ENCODE data around the gene ITSN1. TPM values are rescaled to one million over a fixed set of nuclear protein-coding genes. Genes with fewer than 3 reads are reported as not detected.
"Not testable (repeated sequence)": the region's sequence is repeated elsewhere in the genome, so short reads cannot be mapped to it uniquely, and the experiment has no call there.

Gene ITSN1
- total and polyA plus RNA-seq, 4 donors = 11.2 to 46.0 (median 19.8) TPM

DNA sequence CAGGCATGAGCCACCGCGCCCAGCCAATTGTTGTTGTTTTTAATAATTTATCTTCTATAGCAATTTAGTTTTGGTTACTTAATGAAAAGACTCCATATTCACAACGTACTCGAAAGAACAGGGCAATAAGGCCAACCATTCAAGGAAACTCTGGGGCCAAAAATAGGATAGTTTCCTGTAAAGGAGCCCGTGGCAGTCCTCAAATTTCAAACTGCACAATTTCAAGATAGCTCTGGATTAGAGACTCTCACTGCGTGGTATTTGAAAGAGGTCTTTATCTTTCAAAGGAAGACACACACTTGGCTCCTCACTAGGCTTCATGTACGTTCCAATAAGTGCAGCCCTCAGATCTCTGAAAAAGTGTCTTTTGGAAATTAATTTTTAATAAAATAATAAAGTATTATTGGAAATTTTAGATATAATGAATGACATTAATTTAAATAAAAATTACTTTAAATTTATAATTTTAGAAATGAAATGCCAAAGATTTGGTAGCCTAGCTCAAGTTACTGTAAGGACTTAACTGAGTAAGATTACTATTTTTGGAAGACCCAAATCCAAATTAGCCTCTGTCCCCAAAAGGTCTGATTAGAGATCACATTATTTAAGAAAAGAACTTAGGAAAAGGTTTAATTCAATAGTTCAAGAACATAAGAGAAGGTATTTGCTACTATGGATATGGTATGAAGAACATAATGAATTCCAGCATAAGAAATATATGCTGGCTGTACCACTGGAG is 31.1 kb upstream of the ITSN1 start:
- TF ChIP-seq, protein P1, sequence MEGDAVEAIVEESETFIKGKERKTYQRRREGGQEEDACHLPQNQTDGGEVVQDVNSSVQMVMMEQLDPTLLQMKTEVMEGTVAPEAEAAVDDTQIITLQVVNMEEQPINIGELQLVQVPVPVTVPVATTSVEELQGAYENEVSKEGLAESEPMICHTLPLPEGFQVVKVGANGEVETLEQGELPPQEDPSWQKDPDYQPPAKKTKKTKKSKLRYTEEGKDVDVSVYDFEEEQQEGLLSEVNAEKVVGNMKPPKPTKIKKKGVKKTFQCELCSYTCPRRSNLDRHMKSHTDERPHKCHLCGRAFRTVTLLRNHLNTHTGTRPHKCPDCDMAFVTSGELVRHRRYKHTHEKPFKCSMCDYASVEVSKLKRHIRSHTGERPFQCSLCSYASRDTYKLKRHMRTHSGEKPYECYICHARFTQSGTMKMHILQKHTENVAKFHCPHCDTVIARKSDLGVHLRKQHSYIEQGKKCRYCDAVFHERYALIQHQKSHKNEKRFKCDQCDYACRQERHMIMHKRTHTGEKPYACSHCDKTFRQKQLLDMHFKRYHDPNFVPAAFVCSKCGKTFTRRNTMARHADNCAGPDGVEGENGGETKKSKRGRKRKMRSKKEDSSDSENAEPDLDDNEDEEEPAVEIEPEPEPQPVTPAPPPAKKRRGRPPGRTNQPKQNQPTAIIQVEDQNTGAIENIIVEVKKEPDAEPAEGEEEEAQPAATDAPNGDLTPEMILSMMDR (IDR thresholded peaks at IDR 0.05; ENCODE audit: control extremely low read depth, extremely low read depth) = no peak
- ATAC-seq (ENCODE audit: insufficient read depth, low FRiP score) (no peak), DNase-seq (no peak)
- Histone ChIP-seq H3K9me3 (ENCODE audit: control insufficient read depth in 4 of 4, insufficient read depth in 3 of 4, low read length in 3 of 4) (no peaks in the 10 kb centered on the region), H3K4me3 (no peak overlapping the region), H3K36me3 (ENCODE audit: control insufficient read depth in 4 of 4, insufficient read depth in 4 of 4, low read length in 4 of 4) (peaks cover 5 to 18% (median 8%) of the 10 kb centered on the region in 4 donors), H3K27ac (ENCODE audit: low read depth in 1 of 2, low read length in 1 of 2) (no peak overlapping the region), H3K27me3 (ENCODE audit: control insufficient read depth in 3 of 3, insufficient read depth in 3 of 3, low read length in 2 of 3) (no peaks in the 10 kb centered on the region), H3K4me1 (ENCODE audit: control insufficient read depth in 5 of 5, insufficient read depth in 5 of 5, low read length in 5 of 5) (no peaks in the 10 kb centered on the region), H3K9ac (ENCODE audit: insufficient read depth in 1 of 2, low read length in 2 of 2) (no peak overlapping the region)
- WGBS, 2 donors = 96 to 97% methylated on average over 7 of the region's 7 CpGs

DNA sequence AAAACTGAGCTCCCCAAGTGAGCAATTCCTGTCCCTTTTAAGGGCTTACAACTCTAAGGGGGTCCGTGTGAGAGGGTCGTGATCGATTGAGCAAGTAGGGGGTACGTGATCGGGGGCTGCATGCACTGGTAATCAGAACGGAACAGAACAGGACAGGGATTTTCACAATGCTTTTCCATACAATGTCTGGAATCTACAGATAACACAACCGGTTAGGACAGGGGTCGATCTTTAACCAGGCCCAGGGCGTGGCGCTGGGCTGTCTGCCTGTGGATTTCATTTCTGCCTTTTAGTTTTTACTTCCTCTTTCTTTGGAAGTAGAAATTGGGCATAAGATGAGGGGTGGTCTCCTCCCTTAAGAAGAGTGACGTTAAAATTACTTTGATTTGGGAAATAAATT is 24.7 kb upstream of the ITSN1 start:
- not testable (repeated sequence) for ATAC-seq (ENCODE audit: insufficient read depth, low FRiP score); H3K27ac ChIP-seq (ENCODE audit: low read depth in 1 of 2, low read length in 1 of 2); H3K4me3 ChIP-seq; H3K9ac ChIP-seq (ENCODE audit: insufficient read depth in 1 of 2, low read length in 2 of 2); DNase-seq; H3K27me3 ChIP-seq (ENCODE audit: control insufficient read depth in 3 of 3, insufficient read depth in 3 of 3, low read length in 2 of 3); H3K9me3 ChIP-seq (ENCODE audit: control insufficient read depth in 4 of 4, insufficient read depth in 3 of 4, low read length in 3 of 4); H3K4me1 ChIP-seq (ENCODE audit: control insufficient read depth in 5 of 5, insufficient read depth in 5 of 5, low read length in 5 of 5)
- peaks cover 5 to 12% (median 7%) of the 10 kb centered on the region in 4 donors for H3K36me3 ChIP-seq (ENCODE audit: control insufficient read depth in 4 of 4, insufficient read depth in 4 of 4, low read length in 4 of 4)
- WGBS, 2 donors = 83 to 86% methylated on average over 11 of the region's 11 CpGs

DNA sequence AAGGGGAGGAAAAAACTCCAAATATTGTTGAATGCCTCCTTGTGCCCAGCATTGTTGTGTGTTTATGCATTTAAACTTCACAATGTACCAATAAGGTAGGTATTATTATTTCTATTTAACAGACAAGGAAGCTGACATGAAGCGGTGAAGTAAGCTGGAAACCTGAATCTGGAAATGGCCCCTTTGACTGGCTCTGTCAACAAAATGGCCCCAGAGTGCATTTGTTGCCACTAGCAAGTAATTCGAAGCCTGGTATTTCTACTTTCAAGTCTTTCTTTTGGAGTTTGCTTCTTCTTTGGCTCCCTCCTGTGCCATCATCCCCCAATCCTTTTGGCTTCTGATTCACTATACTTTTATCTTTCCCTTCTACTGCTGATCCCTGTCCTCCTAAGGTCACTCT is 23.9 kb upstream of the ITSN1 start:
- Histone ChIP-seq H3K27ac (ENCODE audit: low read depth in 1 of 2, low read length in 1 of 2) (no peak overlapping the region), H3K9me3 (ENCODE audit: control insufficient read depth in 4 of 4, insufficient read depth in 3 of 4, low read length in 3 of 4) (no peaks in the 10 kb centered on the region), H3K36me3 (ENCODE audit: control insufficient read depth in 4 of 4, insufficient read depth in 4 of 4, low read length in 4 of 4) (peaks cover 2 to 10% (median 5%) of the 10 kb centered on the region in 4 donors), H3K4me1 (ENCODE audit: control insufficient read depth in 5 of 5, insufficient read depth in 5 of 5, low read length in 5 of 5) (no peaks in the 10 kb centered on the region), H3K9ac (ENCODE audit: insufficient read depth in 1 of 2, low read length in 2 of 2) (no peak overlapping the region), H3K27me3 (ENCODE audit: control insufficient read depth in 3 of 3, insufficient read depth in 3 of 3, low read length in 2 of 3) (no peaks in the 10 kb centered on the region), H3K4me3 (no peak overlapping the region)
- DNase-seq = no peak
- TF ChIP-seq, protein P1 (IDR thresholded peaks at IDR 0.05; ENCODE audit: control extremely low read depth, extremely low read depth) = no peak
- WGBS, 2 donors = 96% methylated on average over 2 of the region's 2 CpGs
- no peak for ATAC-seq (ENCODE audit: insufficient read depth, low FRiP score)

- Histone ChIP-seq H3K27me3 (ENCODE audit: control insufficient read depth in 3 of 3, insufficient read depth in 3 of 3, low read length in 2 of 3) (no peaks in the 10 kb centered on the region), H3K9me3 (ENCODE audit: control insufficient read depth in 4 of 4, insufficient read depth in 3 of 4, low read length in 3 of 4) (no peaks in the 10 kb centered on the region), H3K36me3 (ENCODE audit: control insufficient read depth in 4 of 4, insufficient read depth in 4 of 4, low read length in 4 of 4) (peaks cover 2 to 10% (median 6%) of the 10 kb centered on the region in 4 donors), H3K9ac (ENCODE audit: insufficient read depth in 1 of 2, low read length in 2 of 2) (no peak overlapping the region), H3K4me1 (ENCODE audit: control insufficient read depth in 5 of 5, insufficient read depth in 5 of 5, low read length in 5 of 5) (no peaks in the 10 kb centered on the region), H3K4me3 (no peak overlapping the region), H3K27ac (ENCODE audit: low read depth in 1 of 2, low read length in 1 of 2) (no peak overlapping the region)
- ATAC-seq (ENCODE audit: insufficient read depth, low FRiP score) (no peak), DNase-seq (no peak)
- TF ChIP-seq, protein P1 (IDR thresholded peaks at IDR 0.05; ENCODE audit: control extremely low read depth, extremely low read depth) = no peak
- WGBS, 2 donors = 44 to 74% methylated on average over 4 of the region's 4 CpGs
These were observed 22.6 kb upstream of the ITSN1 start for GRCh38 chr21:33619726-33620125.

Measured in lung (tissue), 12 donors.